HepG2 (cell line): ENCODE results near the gene APOBEC3H.

Experiments
- CC2D1A ChIP-seq: sonication (generic); formaldehyde crosslinking; IDR thresholded peaks from 2 replicates; pipeline ENCODE4 v1.8.1; 2023; ENCODE audit warnings: mild to moderate bottlenecking, missing genetic modification reagents
- ELF1 ChIP-seq: sonication (generic); formaldehyde crosslinking; IDR thresholded peaks from 2 replicates; pipeline ENCODE4 v1.4.0; 2020; ENCODE audit warnings: missing genetic modification reagents
- FOXM1 ChIP-seq: sonication (generic); formaldehyde crosslinking; IDR thresholded peaks from 2 replicates; pipeline ENCODE4 v1.5.0; 2020; ENCODE audit warnings: missing genetic modification reagents
- HDAC2 ChIP-seq: sonication (generic); formaldehyde crosslinking; IDR thresholded peaks from 2 replicates; pipeline ENCODE4 v1.4.0; 2020; ENCODE audit warnings: missing genetic modification reagents
- HNRNPH1 ChIP-seq: fragments of 200-400 bp; formaldehyde crosslinking; optimal IDR thresholded peaks from 2 replicates; pipeline ENCODE3; 2017; ENCODE audit warnings: mild to moderate bottlenecking, low read depth, low read length
- KDM5B ChIP-seq: sonication (generic); formaldehyde crosslinking; IDR thresholded peaks from 2 replicates; pipeline ENCODE4 v1.4.0; 2020; ENCODE audit warnings: missing genetic modification reagents, mild to moderate bottlenecking, borderline replicate concordance
- PCBP1 ChIP-seq: fragments of 200-400 bp; formaldehyde crosslinking; IDR thresholded peaks from 2 replicates; pipeline ENCODE4 v1.6.1; 2017; ENCODE audit warnings: mild to moderate bottlenecking, low read depth, low read length, borderline replicate concordance
- TF ChIP-seq, protein P1 (sequence below): sonication (generic); formaldehyde crosslinking; IDR thresholded peaks from 2 replicates; pipeline ENCODE4 v1.5.0; 2020; ENCODE audit warnings: mild to moderate bottlenecking, missing genetic modification reagents, moderate library complexity
- TF ChIP-seq, protein P2 (sequence below): sonication (generic); formaldehyde crosslinking; IDR thresholded peaks from 2 replicates; pipeline ENCODE4 v1.4.0; 2020; ENCODE audit warnings: missing genetic modification reagents

DNA sequence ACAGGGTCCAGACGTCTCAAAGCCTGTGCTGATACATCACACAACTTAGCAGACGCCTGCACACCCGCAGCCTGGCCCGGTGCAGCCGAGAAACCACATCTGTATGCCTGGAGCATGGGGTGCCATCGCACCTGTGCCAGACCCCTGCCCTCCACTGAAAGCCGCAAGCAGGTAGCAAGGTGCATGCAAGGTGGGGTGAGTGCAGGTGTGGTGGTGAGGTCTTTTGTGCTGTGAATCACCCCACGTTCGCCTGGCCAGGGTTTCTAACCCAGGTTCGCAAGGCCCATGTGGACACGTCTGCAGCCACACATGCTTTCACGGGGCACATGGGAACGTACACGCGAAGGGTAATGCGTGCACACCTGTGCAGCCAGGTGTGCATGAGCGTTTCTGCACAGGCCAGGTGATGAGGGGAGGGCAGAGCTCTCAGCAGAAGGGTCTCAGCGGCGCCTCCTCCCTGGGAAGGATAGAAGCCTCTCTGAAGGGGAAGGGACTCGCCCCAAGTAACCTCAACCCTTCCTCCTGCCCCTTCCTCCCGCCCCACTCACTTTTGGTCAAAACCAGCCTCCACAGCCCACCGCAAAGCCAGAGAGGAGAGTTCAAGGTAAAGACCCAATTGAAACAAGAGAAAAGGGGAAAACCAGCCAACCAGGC is 36.0 kb downstream of the APOBEC3H start:
- TF ChIP-seq ELF1 (CRISPR knock-in tag) (no peak), HDAC2 (CRISPR knock-in tag) (no peak), PCBP1 (no peak), KDM5B (CRISPR knock-in tag) (no peak), FOXM1 (CRISPR knock-in tag) (no peak), HNRNPH1 (no peak), CC2D1A (no peak)
- TF ChIP-seq, protein P1, sequence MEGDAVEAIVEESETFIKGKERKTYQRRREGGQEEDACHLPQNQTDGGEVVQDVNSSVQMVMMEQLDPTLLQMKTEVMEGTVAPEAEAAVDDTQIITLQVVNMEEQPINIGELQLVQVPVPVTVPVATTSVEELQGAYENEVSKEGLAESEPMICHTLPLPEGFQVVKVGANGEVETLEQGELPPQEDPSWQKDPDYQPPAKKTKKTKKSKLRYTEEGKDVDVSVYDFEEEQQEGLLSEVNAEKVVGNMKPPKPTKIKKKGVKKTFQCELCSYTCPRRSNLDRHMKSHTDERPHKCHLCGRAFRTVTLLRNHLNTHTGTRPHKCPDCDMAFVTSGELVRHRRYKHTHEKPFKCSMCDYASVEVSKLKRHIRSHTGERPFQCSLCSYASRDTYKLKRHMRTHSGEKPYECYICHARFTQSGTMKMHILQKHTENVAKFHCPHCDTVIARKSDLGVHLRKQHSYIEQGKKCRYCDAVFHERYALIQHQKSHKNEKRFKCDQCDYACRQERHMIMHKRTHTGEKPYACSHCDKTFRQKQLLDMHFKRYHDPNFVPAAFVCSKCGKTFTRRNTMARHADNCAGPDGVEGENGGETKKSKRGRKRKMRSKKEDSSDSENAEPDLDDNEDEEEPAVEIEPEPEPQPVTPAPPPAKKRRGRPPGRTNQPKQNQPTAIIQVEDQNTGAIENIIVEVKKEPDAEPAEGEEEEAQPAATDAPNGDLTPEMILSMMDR (CRISPR knock-in tag), result no peak
- TF ChIP-seq, protein P2, sequence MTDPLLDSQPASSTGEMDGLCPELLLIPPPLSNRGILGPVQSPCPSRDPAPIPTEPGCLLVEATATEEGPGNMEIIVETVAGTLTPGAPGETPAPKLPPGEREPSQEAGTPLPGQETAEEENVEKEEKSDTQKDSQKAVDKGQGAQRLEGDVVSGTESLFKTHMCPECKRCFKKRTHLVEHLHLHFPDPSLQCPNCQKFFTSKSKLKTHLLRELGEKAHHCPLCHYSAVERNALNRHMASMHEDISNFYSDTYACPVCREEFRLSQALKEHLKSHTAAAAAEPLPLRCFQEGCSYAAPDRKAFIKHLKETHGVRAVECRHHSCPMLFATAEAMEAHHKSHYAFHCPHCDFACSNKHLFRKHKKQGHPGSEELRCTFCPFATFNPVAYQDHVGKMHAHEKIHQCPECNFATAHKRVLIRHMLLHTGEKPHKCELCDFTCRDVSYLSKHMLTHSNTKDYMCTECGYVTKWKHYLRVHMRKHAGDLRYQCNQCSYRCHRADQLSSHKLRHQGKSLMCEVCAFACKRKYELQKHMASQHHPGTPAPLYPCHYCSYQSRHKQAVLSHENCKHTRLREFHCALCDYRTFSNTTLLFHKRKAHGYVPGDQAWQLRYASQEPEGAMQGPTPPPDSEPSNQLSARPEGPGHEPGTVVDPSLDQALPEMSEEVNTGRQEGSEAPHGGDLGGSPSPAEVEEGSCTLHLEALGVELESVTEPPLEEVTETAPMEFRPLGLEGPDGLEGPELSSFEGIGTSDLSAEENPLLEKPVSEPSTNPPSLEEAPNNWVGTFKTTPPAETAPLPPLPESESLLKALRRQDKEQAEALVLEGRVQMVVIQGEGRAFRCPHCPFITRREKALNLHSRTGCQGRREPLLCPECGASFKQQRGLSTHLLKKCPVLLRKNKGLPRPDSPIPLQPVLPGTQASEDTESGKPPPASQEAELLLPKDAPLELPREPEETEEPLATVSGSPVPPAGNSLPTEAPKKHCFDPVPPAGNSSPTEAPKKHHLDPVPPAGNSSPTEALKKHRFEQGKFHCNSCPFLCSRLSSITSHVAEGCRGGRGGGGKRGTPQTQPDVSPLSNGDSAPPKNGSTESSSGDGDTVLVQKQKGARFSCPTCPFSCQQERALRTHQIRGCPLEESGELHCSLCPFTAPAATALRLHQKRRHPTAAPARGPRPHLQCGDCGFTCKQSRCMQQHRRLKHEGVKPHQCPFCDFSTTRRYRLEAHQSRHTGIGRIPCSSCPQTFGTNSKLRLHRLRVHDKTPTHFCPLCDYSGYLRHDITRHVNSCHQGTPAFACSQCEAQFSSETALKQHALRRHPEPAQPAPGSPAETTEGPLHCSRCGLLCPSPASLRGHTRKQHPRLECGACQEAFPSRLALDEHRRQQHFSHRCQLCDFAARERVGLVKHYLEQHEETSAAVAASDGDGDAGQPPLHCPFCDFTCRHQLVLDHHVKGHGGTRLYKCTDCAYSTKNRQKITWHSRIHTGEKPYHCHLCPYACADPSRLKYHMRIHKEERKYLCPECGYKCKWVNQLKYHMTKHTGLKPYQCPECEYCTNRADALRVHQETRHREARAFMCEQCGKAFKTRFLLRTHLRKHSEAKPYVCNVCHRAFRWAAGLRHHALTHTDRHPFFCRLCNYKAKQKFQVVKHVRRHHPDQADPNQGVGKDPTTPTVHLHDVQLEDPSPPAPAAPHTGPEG, result no peak
